ENCODE measurements around the gene ZG16B. TPM values are rescaled to one million over a fixed set of nuclear protein-coding genes. Genes with fewer than 3 reads are reported as not detected.

The ZG16B gene
- total RNA-seq, 1 experiment from 2014 or later: 2.3 TPM

GRCh38 chr16:2846511-2847310 lies 16.6 kb downstream of the ZG16B start:
- CTCF ChIA-PET: no interaction called here
- Histone ChIP-seq H3K4me3 (replicated peaks in 1 of 2; ENCODE audit: low read depth in 1 of 2, low read length in 2 of 2) (no peak overlapping the region), H3K9ac (ENCODE audit: low read length) (no peak overlapping the region)

DNA sequence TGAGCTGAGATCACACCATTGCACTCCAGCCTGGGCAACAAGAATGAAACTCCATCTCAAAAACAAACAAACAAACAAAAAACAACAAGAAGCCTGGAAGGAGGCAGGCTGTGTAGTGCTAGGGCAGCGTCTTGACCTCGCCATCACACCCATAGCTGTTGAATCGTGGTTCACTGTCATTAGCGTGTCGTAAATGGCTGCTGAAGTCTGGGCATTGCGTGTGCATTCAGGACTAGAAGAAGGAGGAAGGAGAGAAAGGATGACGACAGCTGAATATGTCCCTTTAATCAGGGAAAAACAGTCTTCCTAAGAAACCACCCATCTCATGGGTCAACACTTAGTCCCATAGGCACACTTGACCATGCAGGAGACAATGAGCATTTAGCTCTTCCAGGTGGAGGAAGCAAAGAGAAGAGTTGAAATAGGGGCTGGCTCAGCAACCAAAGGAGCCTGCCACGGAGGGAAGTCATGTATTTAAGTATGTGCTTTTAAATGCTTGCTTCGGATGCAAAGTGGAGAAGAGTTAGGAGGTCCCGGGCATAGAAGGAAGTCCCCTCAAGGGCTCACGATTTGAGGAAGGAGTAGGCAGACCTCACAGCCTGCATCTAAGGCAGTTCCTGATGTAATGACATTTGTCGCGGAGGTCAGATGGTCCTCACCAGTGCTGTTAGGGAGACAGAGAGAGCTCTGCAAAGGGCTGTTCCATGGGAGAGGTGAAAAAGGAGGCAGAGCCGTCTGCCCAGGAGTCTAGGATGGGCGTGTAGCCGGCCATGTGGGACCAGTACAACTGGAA lies 19.0 kb downstream of the ZG16B start:
- H3K79me2 ChIP-seq (ENCODE audit: insufficient read depth, low read length): no peaks in the 10 kb centered on the region
- BruUV-seq (replicated peaks): no TSS peak
- peaks cover 0 to 17% of the 10 kb centered on the region in 2 experiments; a peak in 2 of 4 replicates for H3K4me1 ChIP-seq (ENCODE audit: control insufficient read depth in 1 of 2, insufficient read depth in 2 of 2, low read length in 2 of 2)
- H3K36me3 ChIP-seq (ENCODE audit: control insufficient read depth in 1 of 2, insufficient read depth in 2 of 2, low read length in 2 of 2): 0 out of 4 replicates have a peak, but pooled peaks cover 0 to 2% of the 10 kb centered on the region in 2 experiments
- H3K4me2 ChIP-seq (ENCODE audit: low read length): no peak overlapping the region
- no peaks in the 10 kb centered on the region for H3K27me3 ChIP-seq (ENCODE audit: insufficient read depth, low read length)
- no peaks in the 10 kb centered on the region for H3K9me2 ChIP-seq (ENCODE audit: insufficient read depth)
- no peak overlapping the region for H2AFZ ChIP-seq (ENCODE audit: low read depth, low read length, poor library complexity, severe bottlenecking)
- DNase-seq (ENCODE audit: low read depth, low spot score) (no peak), ATAC-seq (no peak; the same call in 1 of the 2 replicates)
- intact Hi-C loops (cut with micrococcal nuclease): no loop called here
- ChIA-PET RAD21 (ENCODE audit: low non-redundant PET in 1 of 2, low total read pairs in 2 of 2, uncharacterized antibody in 2 of 2, unreplicated experiment in 2 of 2) (no interaction called here), POLR2A (no interaction called here), CTCF (no interaction called here)
- H3K27ac ChIP-seq (ENCODE audit: low read depth, low read length): no peak overlapping the region
- no peak overlapping the region for H3K4me3 ChIP-seq (replicated peaks in 1 of 2; ENCODE audit: low read depth in 1 of 2, low read length in 2 of 2)
- H4K20me1 ChIP-seq (ENCODE audit: insufficient read depth): no peaks in the 10 kb centered on the region
- H3K9ac ChIP-seq (ENCODE audit: low read length): no peak overlapping the region
- peaks cover under 1 to 2% of the 10 kb centered on the region in 2 experiments; a peak in 2 of 4 replicates for H3K9me3 ChIP-seq (ENCODE audit: control insufficient read depth in 1 of 2, insufficient read depth in 1 of 2, low read depth in 1 of 2, low read length in 2 of 2)
- TF ChIP-seq FOSL1 (IDR thresholded peaks at IDR 0.05; ENCODE audit: low read depth): no peak
- no peak for TF ChIP-seq CBX3 (IDR thresholded peaks at IDR 0.05; ENCODE audit: low read depth)
- TF ChIP-seq EZH2 (IDR thresholded peaks at IDR 0.05): no peak
- no peak for TF ChIP-seq POLR2AphosphoS5 (IDR thresholded peaks at IDR 0.05; ENCODE audit: low read depth, low read length)
- TF ChIP-seq ELF1 (IDR thresholded peaks at IDR 0.05; ENCODE audit: borderline replicate concordance, low read depth): no peak
- TF ChIP-seq, protein P1, sequence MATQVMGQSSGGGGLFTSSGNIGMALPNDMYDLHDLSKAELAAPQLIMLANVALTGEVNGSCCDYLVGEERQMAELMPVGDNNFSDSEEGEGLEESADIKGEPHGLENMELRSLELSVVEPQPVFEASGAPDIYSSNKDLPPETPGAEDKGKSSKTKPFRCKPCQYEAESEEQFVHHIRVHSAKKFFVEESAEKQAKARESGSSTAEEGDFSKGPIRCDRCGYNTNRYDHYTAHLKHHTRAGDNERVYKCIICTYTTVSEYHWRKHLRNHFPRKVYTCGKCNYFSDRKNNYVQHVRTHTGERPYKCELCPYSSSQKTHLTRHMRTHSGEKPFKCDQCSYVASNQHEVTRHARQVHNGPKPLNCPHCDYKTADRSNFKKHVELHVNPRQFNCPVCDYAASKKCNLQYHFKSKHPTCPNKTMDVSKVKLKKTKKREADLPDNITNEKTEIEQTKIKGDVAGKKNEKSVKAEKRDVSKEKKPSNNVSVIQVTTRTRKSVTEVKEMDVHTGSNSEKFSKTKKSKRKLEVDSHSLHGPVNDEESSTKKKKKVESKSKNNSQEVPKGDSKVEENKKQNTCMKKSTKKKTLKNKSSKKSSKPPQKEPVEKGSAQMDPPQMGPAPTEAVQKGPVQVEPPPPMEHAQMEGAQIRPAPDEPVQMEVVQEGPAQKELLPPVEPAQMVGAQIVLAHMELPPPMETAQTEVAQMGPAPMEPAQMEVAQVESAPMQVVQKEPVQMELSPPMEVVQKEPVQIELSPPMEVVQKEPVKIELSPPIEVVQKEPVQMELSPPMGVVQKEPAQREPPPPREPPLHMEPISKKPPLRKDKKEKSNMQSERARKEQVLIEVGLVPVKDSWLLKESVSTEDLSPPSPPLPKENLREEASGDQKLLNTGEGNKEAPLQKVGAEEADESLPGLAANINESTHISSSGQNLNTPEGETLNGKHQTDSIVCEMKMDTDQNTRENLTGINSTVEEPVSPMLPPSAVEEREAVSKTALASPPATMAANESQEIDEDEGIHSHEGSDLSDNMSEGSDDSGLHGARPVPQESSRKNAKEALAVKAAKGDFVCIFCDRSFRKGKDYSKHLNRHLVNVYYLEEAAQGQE (IDR thresholded peaks at IDR 0.05; ENCODE audit: low read depth): no peak
- no peak for TF ChIP-seq CEBPB (IDR thresholded peaks at IDR 0.05; ENCODE audit: low read depth)
- no peak for TF ChIP-seq EGR1 (IDR thresholded peaks at IDR 0.05; ENCODE audit: low read depth)
- no peak for TF ChIP-seq POLR2A (IDR thresholded peaks at IDR 0.05; ENCODE audit: borderline replicate concordance, extremely low read depth, insufficient read depth, insufficient read length)
- no peak for TF ChIP-seq TCF7L2 (IDR thresholded peaks at IDR 0.05; ENCODE audit: borderline replicate concordance, extremely low read depth, insufficient read depth, insufficient read length)
- no peak for TF ChIP-seq SIN3A (IDR thresholded peaks at IDR 0.05; ENCODE audit: low read depth)

More at GRCh38 chr16:2846511-2847310, 16.6 kb downstream of the ZG16B start:
- Histone ChIP-seq H3K79me2 (ENCODE audit: insufficient read depth, low read length) (no peaks in the 10 kb centered on the region), H3K36me3 (ENCODE audit: control insufficient read depth in 1 of 2, insufficient read depth in 2 of 2, low read length in 2 of 2) (no peaks in the 10 kb centered on the region), H2AFZ (ENCODE audit: low read depth, low read length, poor library complexity, severe bottlenecking) (no peak overlapping the region), H3K4me1 (ENCODE audit: control insufficient read depth in 1 of 2, insufficient read depth in 2 of 2, low read length in 2 of 2) (peaks cover 5 to 35% of the 10 kb centered on the region in 2 experiments; a peak in 3 of 4 replicates), H3K9me3 (ENCODE audit: control insufficient read depth in 1 of 2, insufficient read depth in 1 of 2, low read depth in 1 of 2, low read length in 2 of 2) (no peaks in the 10 kb centered on the region), H4K20me1 (ENCODE audit: insufficient read depth) (no peaks in the 10 kb centered on the region), H3K27me3 (ENCODE audit: insufficient read depth, low read length) (no peaks in the 10 kb centered on the region), H3K9me2 (ENCODE audit: insufficient read depth) (no peaks in the 10 kb centered on the region), H3K27ac (ENCODE audit: low read depth, low read length) (peak overlapping the region; percentile 17), H3K4me2 (ENCODE audit: low read length) (peak overlapping the region; percentile 38)
- ATAC-seq (no peak), DNase-seq (ENCODE audit: low read depth, low spot score) (no peak)
- no TSS peak for BruUV-seq (replicated peaks)
- intact Hi-C loops (cut with micrococcal nuclease): no loop called here
- POLR2A ChIA-PET: no interaction called here
- RAD21 ChIA-PET (ENCODE audit: low non-redundant PET in 1 of 2, low total read pairs in 2 of 2, uncharacterized antibody in 2 of 2, unreplicated experiment in 2 of 2): no interaction called here
- TF ChIP-seq EZH2phosphoT487 (IDR thresholded peaks at IDR 0.05; ENCODE audit: borderline replicate concordance) (no peak), TCF7L2 (IDR thresholded peaks at IDR 0.05; ENCODE audit: borderline replicate concordance, extremely low read depth, insufficient read depth, insufficient read length) (no peak), ZNF274 (IDR thresholded peaks at IDR 0.05; ENCODE audit: low read depth, low read length) (no peak), SRF (IDR thresholded peaks at IDR 0.05; ENCODE audit: low read depth) (no peak), CBX3 (IDR thresholded peaks at IDR 0.05; ENCODE audit: low read depth) (no peak), ZFX (IDR thresholded peaks at IDR 0.05) (no peak), EZH2 (IDR thresholded peaks at IDR 0.05) (no peak), ATF3 (IDR thresholded peaks at IDR 0.05) (no peak), ELF1 (IDR thresholded peaks at IDR 0.05; ENCODE audit: borderline replicate concordance, low read depth) (no peak), FOSL1 (IDR thresholded peaks at IDR 0.05; ENCODE audit: low read depth) (no peak), POLR2AphosphoS5 (IDR thresholded peaks at IDR 0.05; ENCODE audit: low read depth, low read length) (no peak)
